ENCODE measurements around the gene RNF146. TPM values are rescaled to one million over a fixed set of nuclear protein-coding genes. Genes with fewer than 3 reads are reported as not detected.
A peak's percentile ranks its signal among the peaks of the same experiment; 100 is the strongest.
"Not testable (repeated sequence)": the region's sequence is repeated elsewhere in the genome, so short reads cannot be mapped to it uniquely, and the experiment has no call there.

The RNF146 gene
- total RNA-seq, 1 donor from 2014 or later: 76.1 TPM

- DNase-seq (ENCODE audit: low read depth): no peak
Observed at GRCh38 chr6:127279815-127280214, 13.2 kb downstream of the RNF146 start.

GRCh38 chr6:127282184-127282583 is 15.5 kb downstream of the RNF146 start:
- DNase-seq (ENCODE audit: low read depth): no peak

- peak; percentile 13 for DNase-seq (ENCODE audit: low read depth)
Observed at GRCh38 chr6:127288705-127289104, 22.0 kb downstream of the RNF146 start.

- no peak for DNase-seq (ENCODE audit: low read depth)
Observed at GRCh38 chr6:127289934-127290333, 23.3 kb downstream of the RNF146 start.

- no peak for DNase-seq (ENCODE audit: low read depth)
Observed at GRCh38 chr6:127290391-127291265, 24.0 kb downstream of the RNF146 start.

GRCh38 chr6:127291495-127291894 is 24.8 kb downstream of the RNF146 start:
- no peak for DNase-seq (ENCODE audit: low read depth)

GRCh38 chr6:127297502-127298070 is 30.9 kb downstream of the RNF146 start:
- no peak for DNase-seq (ENCODE audit: low read depth)

GRCh38 chr6:127298475-127298874 is 31.8 kb downstream of the RNF146 start:
- no peak for DNase-seq (ENCODE audit: low read depth)

GRCh38 chr6:127299522-127300240 is 33.0 kb downstream of the RNF146 start:
- no peak for DNase-seq (ENCODE audit: low read depth)

- DNase-seq (ENCODE audit: low read depth): peak; percentile 69
Observed at GRCh38 chr6:127300411-127300810, 33.7 kb downstream of the RNF146 start.

- DNase-seq (ENCODE audit: low read depth): no peak
Observed at GRCh38 chr6:127301199-127301700, 34.6 kb downstream of the RNF146 start.

- DNase-seq (ENCODE audit: low read depth): peak; percentile 60
Observed at GRCh38 chr6:127302728-127303660, 36.3 kb downstream of the RNF146 start.

- no peak for DNase-seq (ENCODE audit: low read depth)
Observed at GRCh38 chr6:127303917-127304316, 37.3 kb downstream of the RNF146 start.

- no peak for DNase-seq (ENCODE audit: low read depth)
Observed at GRCh38 chr6:127305741-127306140, 39.1 kb downstream of the RNF146 start.

GRCh38 chr6:127317388-127318128 is 50.9 kb downstream of the RNF146 start:
- DNase-seq (ENCODE audit: low read depth): no peak

GRCh38 chr6:127319686-127320085 is 53.0 kb downstream of the RNF146 start:
- no peak for DNase-seq (ENCODE audit: low read depth)

GRCh38 chr6:127328043-127328609 is 61.5 kb downstream of the RNF146 start:
- DNase-seq (ENCODE audit: low read depth): no peak

GRCh38 chr6:127331256-127331655 is 64.6 kb downstream of the RNF146 start:
- DNase-seq (ENCODE audit: low read depth): not testable (repeated sequence)

GRCh38 chr6:127332383-127332961 is 65.8 kb downstream of the RNF146 start:
- DNase-seq (ENCODE audit: low read depth): no peak

All from myocyte (in vitro differentiated cells).